ENCODE data around the gene COQ8B.
A peak's percentile ranks its signal among the peaks of the same experiment; 100 is the strongest.
"Not testable (repeated sequence)": the region's sequence is repeated elsewhere in the genome, so short reads cannot be mapped to it uniquely, and the experiment has no call there.

COQ8B gene

GRCh38 chr19:40716482-40717324 is at the start of gene COQ8B, which contains the start of gene ITPKC:
TSS of gene COQ8B (minus strand) at chr19:40716886. CDS start at chr19:40714632, 2,254 bp downstream.
TSS of gene ITPKC (plus strand) at chr19:40717112. CDS start at chr19:40717136, 24 bp downstream.
- DNase-seq (ENCODE audit: low spot score) = peak; percentile 99

- not testable (repeated sequence) for DNase-seq (ENCODE audit: low spot score)
Observed at GRCh38 chr19:40766385-40766784, 49.7 kb upstream of the COQ8B start.

- no peak for DNase-seq (ENCODE audit: low spot score)
Observed at GRCh38 chr19:40763963-40764362, 47.3 kb upstream of the COQ8B start.

GRCh38 chr19:40763526-40763925 is 46.8 kb upstream of the COQ8B start:
- no peak for DNase-seq (ENCODE audit: low spot score)

- DNase-seq (ENCODE audit: low spot score) = no peak
Observed at GRCh38 chr19:40762754-40763470, 46.2 kb upstream of the COQ8B start.

- DNase-seq (ENCODE audit: low spot score) = no peak
Observed at GRCh38 chr19:40759352-40759751, 42.7 kb upstream of the COQ8B start.

- no peak for DNase-seq (ENCODE audit: low spot score)
Observed at GRCh38 chr19:40758491-40758890, 41.8 kb upstream of the COQ8B start.

- no peak for DNase-seq (ENCODE audit: low spot score)
Observed at GRCh38 chr19:40756502-40757110, 39.9 kb upstream of the COQ8B start.

- DNase-seq (ENCODE audit: low spot score) = no peak
Observed at GRCh38 chr19:40755791-40756190, 39.1 kb upstream of the COQ8B start.

- no peak for DNase-seq (ENCODE audit: low spot score)
Observed at GRCh38 chr19:40755248-40755624, 38.5 kb upstream of the COQ8B start.

GRCh38 chr19:40754611-40755247 is 38.0 kb upstream of the COQ8B start:
- DNase-seq (ENCODE audit: low spot score) = no peak

- no peak for DNase-seq (ENCODE audit: low spot score)
Observed at GRCh38 chr19:40752257-40752781, 35.6 kb upstream of the COQ8B start.

GRCh38 chr19:40750874-40751537 is 34.3 kb upstream of the COQ8B start, which contains the start of gene SNRPA:
TSS of gene SNRPA (plus strand) at chr19:40751203. CDS start at chr19:40751409, 206 bp downstream.
- DNase-seq (ENCODE audit: low spot score) = peak; percentile 98

GRCh38 chr19:40750058-40750873 is 33.6 kb upstream of the COQ8B start, which contains the start of gene ACTMAP:
TSS of gene ACTMAP (minus strand) at chr19:40750477. CDS start at chr19:40749803, 674 bp downstream.
- peak; percentile 100 for DNase-seq (ENCODE audit: low spot score)

- DNase-seq (ENCODE audit: low spot score) = no peak
Observed at GRCh38 chr19:40747536-40747935, 30.9 kb upstream of the COQ8B start.

- no peak for DNase-seq (ENCODE audit: low spot score)
Observed at GRCh38 chr19:40745402-40745780, 28.7 kb upstream of the COQ8B start.

GRCh38 chr19:40744554-40745401 is 28.1 kb upstream of the COQ8B start:
- peak; percentile 25 for DNase-seq (ENCODE audit: low spot score)

- DNase-seq (ENCODE audit: low spot score) = no peak
Observed at GRCh38 chr19:40743926-40744325, 27.2 kb upstream of the COQ8B start.

- DNase-seq (ENCODE audit: low spot score) = no peak
Observed at GRCh38 chr19:40742886-40743285, 26.2 kb upstream of the COQ8B start.
